ENCODE results near the gene GOLGA5.
"Not testable (repeated sequence)": the region's sequence is repeated elsewhere in the genome, so short reads cannot be mapped to it uniquely, and the experiment has no call there.

The GOLGA5 gene

DNA sequence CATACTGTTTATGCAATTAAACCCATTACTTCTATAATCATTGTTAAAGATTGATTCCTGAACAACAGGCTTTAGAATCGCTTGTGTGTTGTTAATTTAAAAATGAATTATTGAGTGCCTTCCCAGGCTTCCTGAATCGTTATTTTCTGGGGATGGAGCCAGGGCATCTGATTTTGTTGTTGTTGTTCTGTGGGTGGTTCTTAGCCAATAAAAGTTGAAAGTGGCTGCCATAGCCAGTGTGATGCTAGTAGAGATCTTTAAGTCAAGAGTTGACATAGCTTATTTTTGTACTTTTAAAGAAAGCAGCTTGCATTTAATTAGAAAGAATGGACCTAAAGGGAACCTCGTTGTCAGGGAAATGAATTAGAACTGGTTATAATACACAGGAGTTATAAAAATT lies 6.4 kb downstream of the GOLGA5 start:
- Histone ChIP-seq H3K4me3 (ENCODE audit: low read depth in 1 of 2, low read length in 2 of 2) (no peak overlapping the region), H3K9me3 (ENCODE audit: control insufficient read depth in 1 of 2, low read length in 2 of 2) (no peaks in the 10 kb centered on the region), H3K27me3 (ENCODE audit: low read depth, low read length) (no peaks in the 10 kb centered on the region), H3K4me1 (ENCODE audit: control insufficient read depth in 1 of 2, insufficient read depth in 2 of 2, low read length in 2 of 2) (peaks cover 8 to 15% of the 10 kb centered on the region in 2 donors), H3K27ac (ENCODE audit: low read length) (no peak overlapping the region), H3K36me3 (ENCODE audit: control insufficient read depth in 1 of 2, insufficient read depth in 2 of 2, low read length in 2 of 2) (peaks cover 19 to 31% of the 10 kb centered on the region in 2 donors)

DNA sequence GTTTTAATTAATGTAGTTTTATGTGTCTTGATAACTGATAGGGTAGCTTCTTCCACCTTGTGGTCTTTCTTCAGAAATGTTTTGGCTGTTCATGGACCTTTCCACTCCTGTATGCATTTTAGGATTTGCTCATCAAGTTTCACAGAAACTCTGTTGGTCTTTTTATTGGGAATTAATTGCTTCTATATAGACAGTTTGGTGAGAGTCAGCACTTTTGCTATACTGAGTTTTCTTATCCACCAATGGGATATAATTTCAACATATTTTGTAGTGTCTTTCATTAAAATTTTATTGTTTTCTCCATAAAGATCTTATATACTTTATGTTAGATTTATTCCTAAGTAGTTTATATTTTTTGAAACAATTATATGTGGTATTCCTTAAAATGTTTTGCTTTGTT lies 7.8 kb downstream of the GOLGA5 start:
- peaks cover 20 to 31% of the 10 kb centered on the region in 2 donors for H3K36me3 ChIP-seq (ENCODE audit: control insufficient read depth in 1 of 2, insufficient read depth in 2 of 2, low read length in 2 of 2)
- H3K4me1 ChIP-seq (ENCODE audit: control insufficient read depth in 1 of 2, insufficient read depth in 2 of 2, low read length in 2 of 2), result peaks cover 7 to 14% of the 10 kb centered on the region in 2 donors
- no peaks in the 10 kb centered on the region for H3K27me3 ChIP-seq (ENCODE audit: low read depth, low read length)
- no peak overlapping the region for H3K4me3 ChIP-seq (ENCODE audit: low read depth in 1 of 2, low read length in 2 of 2)
- no peaks in the 10 kb centered on the region for H3K9me3 ChIP-seq (ENCODE audit: control insufficient read depth in 1 of 2, low read length in 2 of 2)
- H3K27ac ChIP-seq (ENCODE audit: low read length), result no peak overlapping the region

DNA sequence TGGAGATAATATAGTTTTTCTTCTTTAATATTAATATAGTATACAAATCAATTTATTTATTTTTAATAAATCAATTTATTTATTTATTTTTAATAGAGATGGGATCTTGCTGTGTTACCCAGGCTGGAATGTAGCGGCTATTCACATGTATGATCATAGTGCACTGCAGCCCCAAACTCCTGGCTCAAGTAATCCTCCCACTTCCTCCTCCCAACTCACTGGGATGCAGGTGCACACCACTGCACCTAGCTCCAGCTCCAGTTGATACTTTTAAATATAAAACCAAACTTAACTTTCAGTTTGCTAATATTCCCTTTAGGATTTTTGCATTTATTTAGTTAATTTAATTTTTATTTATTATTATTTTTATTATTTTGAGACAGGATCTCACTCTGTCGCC lies 8.6 kb downstream of the GOLGA5 start:
- Histone ChIP-seq H3K27ac (ENCODE audit: low read length) (no peak overlapping the region), H3K36me3 (ENCODE audit: control insufficient read depth in 1 of 2, insufficient read depth in 2 of 2, low read length in 2 of 2) (peaks cover 23 to 32% of the 10 kb centered on the region in 2 donors), H3K27me3 (ENCODE audit: low read depth, low read length) (no peaks in the 10 kb centered on the region), H3K4me1 (ENCODE audit: control insufficient read depth in 1 of 2, insufficient read depth in 2 of 2, low read length in 2 of 2) (peaks cover 7 to 14% of the 10 kb centered on the region in 2 donors), H3K4me3 (ENCODE audit: low read depth in 1 of 2, low read length in 2 of 2) (no peak overlapping the region), H3K9me3 (ENCODE audit: control insufficient read depth in 1 of 2, low read length in 2 of 2) (no peaks in the 10 kb centered on the region)

DNA sequence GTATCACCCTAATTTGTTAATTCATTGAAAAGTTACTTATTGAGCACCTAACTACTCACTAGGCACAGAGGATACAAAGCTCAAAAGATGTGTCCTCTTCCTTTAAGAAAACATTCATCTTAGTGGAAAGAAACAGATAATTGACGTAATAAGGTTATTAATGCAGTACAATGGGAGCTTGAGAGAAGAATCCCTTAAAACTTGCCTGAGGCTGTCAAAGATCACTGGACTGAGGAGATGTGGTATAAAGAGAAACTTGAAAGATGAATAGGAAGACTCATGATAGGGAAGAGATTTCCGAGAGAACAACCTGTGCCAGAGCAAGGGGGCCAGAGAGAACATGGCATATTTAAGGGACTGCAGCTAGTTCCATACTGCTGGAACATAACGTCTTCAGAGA lies 19.1 kb downstream of the GOLGA5 start:
- no peaks in the 10 kb centered on the region for H3K4me1 ChIP-seq (ENCODE audit: control insufficient read depth in 1 of 2, insufficient read depth in 2 of 2, low read length in 2 of 2)
- H3K27ac ChIP-seq (ENCODE audit: low read length), result no peak overlapping the region
- H3K9me3 ChIP-seq (ENCODE audit: control insufficient read depth in 1 of 2, low read length in 2 of 2), result no peaks in the 10 kb centered on the region
- peaks cover 80 to 81% of the 10 kb centered on the region in 2 donors for H3K36me3 ChIP-seq (ENCODE audit: control insufficient read depth in 1 of 2, insufficient read depth in 2 of 2, low read length in 2 of 2)
- H3K27me3 ChIP-seq (ENCODE audit: low read depth, low read length), result no peaks in the 10 kb centered on the region
- no peak overlapping the region for H3K4me3 ChIP-seq (ENCODE audit: low read depth in 1 of 2, low read length in 2 of 2)

DNA sequence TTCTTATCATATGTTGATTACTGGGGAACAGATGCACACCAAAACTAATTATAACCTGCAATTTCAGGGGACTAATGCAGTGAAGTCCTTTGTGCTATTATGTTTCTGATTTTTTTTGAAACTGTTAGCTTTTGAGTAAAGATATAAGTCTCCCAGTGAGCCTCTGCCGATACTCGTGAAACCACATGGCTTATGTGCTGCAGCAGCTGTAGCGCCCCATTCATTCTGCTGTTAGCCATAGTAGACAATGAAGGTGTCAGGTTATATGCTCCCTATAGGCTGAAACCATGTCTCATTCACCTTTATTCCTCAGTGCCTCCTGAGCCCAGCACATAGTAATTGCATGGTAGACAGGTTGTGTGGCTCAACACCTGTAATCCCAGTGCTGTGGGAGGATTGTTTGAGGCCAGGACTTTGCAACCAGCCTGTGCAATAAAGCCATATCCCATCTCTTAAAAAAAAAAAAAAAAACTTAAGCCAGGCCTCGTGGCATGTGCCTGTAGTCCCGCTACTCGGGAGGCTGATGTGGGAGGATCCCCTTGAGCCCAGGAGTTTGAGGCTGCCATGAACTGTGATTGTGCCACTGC lies 25.0 kb downstream of the GOLGA5 start:
- H3K4me1 ChIP-seq (ENCODE audit: control insufficient read depth in 1 of 2, insufficient read depth in 2 of 2, low read length in 2 of 2), result no peaks in the 10 kb centered on the region
- no peaks in the 10 kb centered on the region for H3K27me3 ChIP-seq (ENCODE audit: low read depth, low read length)
- no peak overlapping the region for H3K27ac ChIP-seq (ENCODE audit: low read length)
- H3K36me3 ChIP-seq (ENCODE audit: control insufficient read depth in 1 of 2, insufficient read depth in 2 of 2, low read length in 2 of 2), result peaks cover 60 to 83% of the 10 kb centered on the region in 2 donors
- no peak overlapping the region for H3K4me3 ChIP-seq (ENCODE audit: low read depth in 1 of 2, low read length in 2 of 2)
- H3K9me3 ChIP-seq (ENCODE audit: control insufficient read depth in 1 of 2, low read length in 2 of 2), result no peaks in the 10 kb centered on the region

DNA sequence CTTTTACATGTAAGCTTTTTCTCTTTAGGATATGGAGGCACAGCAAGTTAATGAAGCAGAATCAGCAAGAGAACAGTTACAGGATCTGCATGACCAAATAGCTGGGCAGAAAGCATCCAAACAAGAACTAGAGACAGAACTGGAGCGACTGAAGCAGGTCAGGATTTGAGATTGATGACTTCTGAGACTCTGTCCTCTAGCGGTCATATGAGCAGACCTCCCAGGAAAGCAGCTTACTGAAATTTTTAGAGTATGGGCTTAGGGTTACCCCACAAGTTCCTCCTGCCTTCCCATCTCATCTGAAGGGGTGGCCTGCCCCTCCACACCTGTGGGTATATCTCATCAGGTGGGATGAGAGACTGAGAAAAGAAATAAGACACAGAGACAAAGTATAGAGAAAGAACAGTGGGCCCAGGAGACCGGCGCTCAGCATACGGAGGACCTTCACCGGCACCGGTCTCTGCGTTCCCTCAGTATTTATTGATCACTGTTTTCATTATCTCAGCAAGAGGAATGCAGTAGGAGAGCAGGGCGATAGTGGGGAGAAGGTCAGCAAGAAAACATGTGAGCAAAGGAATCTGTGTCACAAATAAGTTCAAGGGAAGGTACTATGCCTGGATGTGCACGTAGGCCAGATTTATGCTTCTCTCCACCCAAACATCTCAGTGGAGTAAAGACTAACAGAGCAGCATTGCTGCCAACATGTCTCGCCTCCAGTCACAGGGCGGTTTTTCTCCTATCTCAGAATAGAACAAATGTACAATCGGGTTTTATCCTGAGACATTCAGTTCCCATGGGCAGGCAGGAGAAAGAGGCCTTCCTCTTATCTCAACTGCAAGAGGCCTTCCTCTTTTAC lies 25.8 kb downstream of the GOLGA5 start:
- H3K27me3 ChIP-seq (ENCODE audit: low read depth, low read length); H3K4me3 ChIP-seq (ENCODE audit: low read depth in 1 of 2, low read length in 2 of 2); H3K9me3 ChIP-seq (ENCODE audit: control insufficient read depth in 1 of 2, low read length in 2 of 2); H3K4me1 ChIP-seq (ENCODE audit: control insufficient read depth in 1 of 2, insufficient read depth in 2 of 2, low read length in 2 of 2); H3K27ac ChIP-seq (ENCODE audit: low read length): not testable (repeated sequence)
- peaks cover 63 to 84% of the 10 kb centered on the region in 2 donors for H3K36me3 ChIP-seq (ENCODE audit: control insufficient read depth in 1 of 2, insufficient read depth in 2 of 2, low read length in 2 of 2)

DNA sequence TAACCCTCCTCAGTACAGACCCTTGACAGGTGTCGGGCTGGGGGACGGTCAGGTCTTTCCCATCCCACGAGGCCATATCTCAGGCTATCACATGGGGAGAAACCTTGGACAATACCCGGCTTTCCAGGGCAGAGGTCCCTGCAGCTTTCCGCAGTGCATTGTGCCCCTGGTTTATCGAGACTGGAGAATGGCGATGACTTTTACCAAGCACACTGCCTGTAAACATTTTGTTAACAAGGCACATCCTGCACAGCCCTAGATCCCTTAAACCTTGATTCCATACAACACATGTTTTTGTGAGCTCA lies 26.4 kb downstream of the GOLGA5 start:
- not testable (repeated sequence) for H3K9me3 ChIP-seq (ENCODE audit: control insufficient read depth in 1 of 2, low read length in 2 of 2); H3K27ac ChIP-seq (ENCODE audit: low read length); H3K27me3 ChIP-seq (ENCODE audit: low read depth, low read length); H3K4me3 ChIP-seq (ENCODE audit: low read depth in 1 of 2, low read length in 2 of 2); H3K4me1 ChIP-seq (ENCODE audit: control insufficient read depth in 1 of 2, insufficient read depth in 2 of 2, low read length in 2 of 2)
- peaks cover 62 to 84% of the 10 kb centered on the region in 2 donors for H3K36me3 ChIP-seq (ENCODE audit: control insufficient read depth in 1 of 2, insufficient read depth in 2 of 2, low read length in 2 of 2)

DNA sequence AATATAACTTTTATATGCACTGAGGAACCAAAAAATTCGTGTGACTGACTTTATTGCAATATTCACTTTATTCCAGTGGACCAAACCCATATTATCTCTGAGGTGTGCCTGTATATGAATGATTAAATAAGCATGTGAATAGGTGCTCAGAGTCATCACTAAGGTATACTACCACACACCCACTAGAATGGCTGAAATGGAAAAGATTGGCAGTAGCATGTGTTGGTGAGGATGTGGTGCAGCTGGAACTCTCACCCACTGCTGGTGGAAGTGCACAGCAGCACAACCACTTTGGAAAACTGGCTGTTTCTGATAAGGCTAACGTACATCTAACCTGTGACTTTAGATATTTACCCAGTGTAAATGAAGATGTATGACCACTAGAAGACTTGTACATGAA lies 36.8 kb downstream of the GOLGA5 start:
- H3K27ac ChIP-seq (ENCODE audit: low read length), result no peak overlapping the region
- no peak overlapping the region for H3K4me3 ChIP-seq (ENCODE audit: low read depth in 1 of 2, low read length in 2 of 2)
- no peaks in the 10 kb centered on the region for H3K4me1 ChIP-seq (ENCODE audit: control insufficient read depth in 1 of 2, insufficient read depth in 2 of 2, low read length in 2 of 2)
- H3K27me3 ChIP-seq (ENCODE audit: low read depth, low read length), result no peaks in the 10 kb centered on the region
- peaks cover 43 to 79% of the 10 kb centered on the region in 2 donors for H3K36me3 ChIP-seq (ENCODE audit: control insufficient read depth in 1 of 2, insufficient read depth in 2 of 2, low read length in 2 of 2)
- H3K9me3 ChIP-seq (ENCODE audit: control insufficient read depth in 1 of 2, low read length in 2 of 2), result no peaks in the 10 kb centered on the region

DNA sequence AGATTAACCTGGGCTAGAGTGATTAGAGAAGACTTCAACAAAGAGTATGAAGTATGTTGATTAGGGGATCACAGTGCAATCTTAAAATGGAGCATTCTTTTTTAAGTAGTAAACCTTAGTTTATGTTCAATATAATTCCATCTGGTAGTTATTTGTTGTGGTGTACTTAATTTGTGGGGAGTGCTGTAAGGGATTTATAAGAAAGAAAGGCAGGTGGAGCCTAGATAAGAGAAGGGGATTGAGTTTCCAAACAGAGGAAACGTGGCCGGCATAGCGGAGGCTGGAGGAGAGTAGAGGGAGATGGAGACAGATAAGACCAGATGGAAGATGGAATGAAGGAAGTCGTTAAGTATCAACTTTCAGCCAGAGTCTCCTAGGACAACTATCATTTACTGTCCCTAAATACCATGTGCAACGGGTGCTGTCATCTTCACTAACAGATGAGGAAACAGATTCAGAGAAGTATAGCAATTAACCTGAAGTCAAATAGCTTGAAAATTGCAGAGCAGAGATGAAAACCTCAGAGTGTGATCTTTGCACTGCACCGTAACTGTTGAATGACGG lies 38.1 kb downstream of the GOLGA5 start:
- Histone ChIP-seq H3K9me3 (ENCODE audit: control insufficient read depth in 1 of 2, low read length in 2 of 2) (no peaks in the 10 kb centered on the region), H3K27me3 (ENCODE audit: low read depth, low read length) (no peaks in the 10 kb centered on the region), H3K4me3 (ENCODE audit: low read depth in 1 of 2, low read length in 2 of 2) (no peak overlapping the region), H3K4me1 (ENCODE audit: control insufficient read depth in 1 of 2, insufficient read depth in 2 of 2, low read length in 2 of 2) (no peaks in the 10 kb centered on the region), H3K36me3 (ENCODE audit: control insufficient read depth in 1 of 2, insufficient read depth in 2 of 2, low read length in 2 of 2) (peaks cover 45 to 79% of the 10 kb centered on the region in 2 donors), H3K27ac (ENCODE audit: low read length) (no peak overlapping the region)

DNA sequence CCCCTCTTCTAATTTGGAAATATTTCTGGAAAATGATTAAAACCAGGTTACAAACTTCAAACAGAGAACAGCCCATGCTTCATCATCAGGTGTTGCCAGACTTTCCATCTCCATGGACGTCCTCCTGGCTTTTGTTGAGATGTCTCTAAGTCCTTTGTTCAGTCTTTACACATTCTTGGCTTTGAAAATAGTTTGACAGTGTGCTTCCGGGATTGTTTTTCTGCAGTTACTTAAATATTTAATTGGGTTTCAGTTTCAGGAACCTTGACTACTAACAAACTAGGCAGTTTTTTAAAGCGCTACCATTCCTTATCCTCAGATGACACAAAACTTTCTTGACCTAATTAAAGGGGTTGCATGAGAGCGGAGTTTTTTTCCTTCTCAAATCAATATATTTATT lies 47.8 kb downstream of the GOLGA5 start:
- Histone ChIP-seq H3K27me3 (ENCODE audit: low read depth, low read length) (no peaks in the 10 kb centered on the region), H3K9me3 (ENCODE audit: control insufficient read depth in 1 of 2, low read length in 2 of 2) (no peaks in the 10 kb centered on the region), H3K4me3 (ENCODE audit: low read depth in 1 of 2, low read length in 2 of 2) (no peak overlapping the region), H3K4me1 (ENCODE audit: control insufficient read depth in 1 of 2, insufficient read depth in 2 of 2, low read length in 2 of 2) (peaks cover 0 to 4% of the 10 kb centered on the region in 2 donors), H3K36me3 (ENCODE audit: control insufficient read depth in 1 of 2, insufficient read depth in 2 of 2, low read length in 2 of 2) (peaks cover 16 to 28% of the 10 kb centered on the region in 2 donors), H3K27ac (ENCODE audit: low read length) (no peak overlapping the region)

DNA sequence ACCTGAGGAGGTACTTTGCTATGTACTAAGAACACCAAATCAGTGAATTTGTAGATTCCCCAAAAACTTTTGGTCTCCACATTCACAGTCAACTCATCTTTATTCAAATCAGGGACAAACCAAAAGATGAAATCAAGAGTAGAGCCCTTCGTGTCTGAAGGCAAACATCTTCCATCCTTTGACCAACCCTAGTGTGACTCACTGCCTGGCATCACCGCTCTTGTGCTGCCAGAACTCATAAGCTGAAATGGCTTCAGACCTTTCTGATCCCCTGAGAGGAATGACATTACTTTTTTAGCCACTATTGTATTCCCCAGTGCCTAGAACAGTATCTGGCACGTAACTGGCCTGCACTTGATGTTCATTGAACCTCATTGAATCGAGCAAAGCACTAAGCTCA lies 50.1 kb downstream of the GOLGA5 start:
- peaks cover 0 to 4% of the 10 kb centered on the region in 2 donors for H3K4me1 ChIP-seq (ENCODE audit: control insufficient read depth in 1 of 2, insufficient read depth in 2 of 2, low read length in 2 of 2)
- H3K9me3 ChIP-seq (ENCODE audit: control insufficient read depth in 1 of 2, low read length in 2 of 2), result no peaks in the 10 kb centered on the region
- H3K36me3 ChIP-seq (ENCODE audit: control insufficient read depth in 1 of 2, insufficient read depth in 2 of 2, low read length in 2 of 2), result peaks cover 10 to 11% of the 10 kb centered on the region in 2 donors
- H3K27ac ChIP-seq (ENCODE audit: low read length), result no peak overlapping the region
- no peak overlapping the region for H3K4me3 ChIP-seq (ENCODE audit: low read depth in 1 of 2, low read length in 2 of 2)
- no peaks in the 10 kb centered on the region for H3K27me3 ChIP-seq (ENCODE audit: low read depth, low read length)

Data from muscle layer of duodenum (tissue), 2 donors.